Hepatocyte (in vitro differentiated cells): ENCODE measurements around the gene CYP4F22.

Experiments used
- EZH2 ChIP-seq: fragments of 200-600 bp; sonication (generic); IDR thresholded peaks from 2 replicates; pipeline ENCODE4 v1.6.1; 2016; ENCODE audit warnings: antibody characterized with exemption, mild to moderate bottlenecking, borderline replicate concordance
- EZH2phosphoT487 ChIP-seq: fragments of 200-600 bp; sonication (generic); IDR thresholded peaks from one replicate; pipeline ENCODE4 v1.6.1; 2018; ENCODE audit warnings: antibody characterized with exemption, mild to moderate bottlenecking, low read depth, moderate library complexity; ENCODE audit not compliant: unreplicated experiment, severe bottlenecking
- TF ChIP-seq, protein P1 (sequence below): fragments of 200-600 bp; sonication (generic); IDR thresholded peaks from 2 replicates; pipeline ENCODE4 v1.5.1; 2016; ENCODE audit warnings: antibody characterized with exemption, mild to moderate bottlenecking; ENCODE audit not compliant: poor library complexity

DNA sequence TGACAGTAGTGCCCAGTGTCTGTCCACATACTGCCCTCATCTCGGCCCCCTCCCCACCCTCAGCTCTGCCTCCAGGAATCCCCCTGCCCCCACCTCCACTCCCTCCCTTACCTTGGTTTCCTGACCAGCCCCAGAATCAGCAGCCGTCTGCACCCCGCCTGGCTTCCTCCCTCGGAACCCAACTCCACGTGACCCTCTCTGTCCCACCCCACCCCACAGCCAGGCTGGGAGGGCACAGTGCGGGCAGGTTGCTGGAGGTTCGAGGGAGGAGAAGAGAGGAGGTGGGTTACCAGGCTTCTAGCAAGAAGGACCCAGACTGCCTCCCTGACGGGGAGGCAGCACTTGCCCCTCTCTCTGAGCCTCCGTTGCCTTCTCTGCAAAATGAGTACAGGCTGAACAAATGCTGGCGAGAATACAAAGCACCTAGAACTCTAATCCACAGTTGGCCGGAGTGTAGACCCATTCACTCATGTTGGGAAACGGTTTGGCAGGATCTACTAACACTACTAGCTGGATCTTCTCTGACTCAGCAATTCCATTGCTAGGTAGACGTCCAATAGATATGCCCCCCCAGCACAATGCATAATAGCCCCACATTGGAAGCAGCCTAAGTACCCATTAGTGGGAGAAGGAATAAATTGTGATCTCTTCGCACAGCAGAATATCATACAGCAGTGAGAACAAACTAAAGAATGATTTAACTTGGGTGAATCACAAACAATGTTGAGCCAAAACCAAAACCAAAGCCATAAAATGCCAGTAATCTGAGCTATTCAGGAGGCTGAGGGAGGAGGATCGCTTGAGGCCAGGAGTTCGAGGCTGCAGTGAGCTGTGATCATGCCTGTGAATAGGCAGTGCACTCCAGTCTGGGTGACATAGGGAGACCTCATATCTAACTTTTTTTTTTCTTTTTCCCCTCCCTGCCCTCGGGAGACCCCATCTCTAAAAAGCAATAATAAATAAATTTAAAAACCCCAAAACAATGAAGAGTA lies 43.6 kb upstream of the CYP4F22 start, which contains the start of gene RASAL3:
- TF ChIP-seq, protein P1, sequence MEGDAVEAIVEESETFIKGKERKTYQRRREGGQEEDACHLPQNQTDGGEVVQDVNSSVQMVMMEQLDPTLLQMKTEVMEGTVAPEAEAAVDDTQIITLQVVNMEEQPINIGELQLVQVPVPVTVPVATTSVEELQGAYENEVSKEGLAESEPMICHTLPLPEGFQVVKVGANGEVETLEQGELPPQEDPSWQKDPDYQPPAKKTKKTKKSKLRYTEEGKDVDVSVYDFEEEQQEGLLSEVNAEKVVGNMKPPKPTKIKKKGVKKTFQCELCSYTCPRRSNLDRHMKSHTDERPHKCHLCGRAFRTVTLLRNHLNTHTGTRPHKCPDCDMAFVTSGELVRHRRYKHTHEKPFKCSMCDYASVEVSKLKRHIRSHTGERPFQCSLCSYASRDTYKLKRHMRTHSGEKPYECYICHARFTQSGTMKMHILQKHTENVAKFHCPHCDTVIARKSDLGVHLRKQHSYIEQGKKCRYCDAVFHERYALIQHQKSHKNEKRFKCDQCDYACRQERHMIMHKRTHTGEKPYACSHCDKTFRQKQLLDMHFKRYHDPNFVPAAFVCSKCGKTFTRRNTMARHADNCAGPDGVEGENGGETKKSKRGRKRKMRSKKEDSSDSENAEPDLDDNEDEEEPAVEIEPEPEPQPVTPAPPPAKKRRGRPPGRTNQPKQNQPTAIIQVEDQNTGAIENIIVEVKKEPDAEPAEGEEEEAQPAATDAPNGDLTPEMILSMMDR: no peak
- TF ChIP-seq EZH2 (no peak), EZH2phosphoT487 (no peak)
